ENCODE results near the gene COL5A3.

The COL5A3 gene

GRCh38 chr19:10000171-10000826, 10.0 kb downstream of the COL5A3 start:
- Histone ChIP-seq H3K9ac (ENCODE audit: low read length) (no peak overlapping the region), H3K27ac (ENCODE audit: low read length, poor library complexity, severe bottlenecking) (no peak overlapping the region), H3K9me3 (ENCODE audit: control insufficient read depth, low read length) (no peaks in the 10 kb centered on the region), H3K27me3 (ENCODE audit: control insufficient read depth in 1 of 2, insufficient read depth in 1 of 2, low read length in 2 of 2) (peaks cover 0 to 12% of the 10 kb centered on the region in 2 experiments), H2BK12ac (ENCODE audit: low read length in 2 of 2) (no peak overlapping the region), H3K4me2 (ENCODE audit: low read length, poor library complexity, severe bottlenecking) (no peak overlapping the region), H4K91ac (ENCODE audit: low read length) (no peak overlapping the region), H3K36me3 (ENCODE audit: control insufficient read depth in 1 of 2, insufficient read depth in 2 of 2, low read depth in 1 of 2, low read length in 2 of 2) (peaks cover 0 to 54% of the 10 kb centered on the region in 2 experiments), H4K8ac (ENCODE audit: low read length) (no peak overlapping the region), H3K4me1 (ENCODE audit: control insufficient read depth, insufficient read depth, low read depth, low read length) (no peaks in the 10 kb centered on the region), H2AK5ac (ENCODE audit: low read length, severe bottlenecking) (no peak overlapping the region), H3K4me3 (ENCODE audit: insufficient read depth in 1 of 2, low read depth in 1 of 2, low read length in 2 of 2) (no peak overlapping the region), H2BK5ac (ENCODE audit: low read depth, low read length, poor library complexity, severe bottlenecking) (no peak overlapping the region), H3K4ac (ENCODE audit: low read depth in 1 of 2, low read length in 2 of 2) (no peak overlapping the region), H2AFZ (ENCODE audit: low read depth, low read length) (no peak overlapping the region), H3K14ac (ENCODE audit: low read length in 2 of 2) (no peak overlapping the region), H2BK120ac (ENCODE audit: low read depth, low read length) (no peak overlapping the region), H3K18ac (ENCODE audit: low read depth in 1 of 2, low read length in 2 of 2) (no peak overlapping the region), H3K23ac (ENCODE audit: low read length in 2 of 2) (no peak overlapping the region), H3K79me1 (replicated peaks; ENCODE audit: low read length, poor library complexity, severe bottlenecking) (no peaks in the 10 kb centered on the region), H2BK15ac (ENCODE audit: low read depth, poor library complexity, severe bottlenecking) (no peak overlapping the region)
- DNase-seq = peak; percentile 66
- WGBS = 22% methylated on average over 15 of the region's 16 CpGs

- Histone ChIP-seq H3K9ac (ENCODE audit: low read length) (peak overlapping the region; percentile 5), H3K4ac (ENCODE audit: low read depth in 1 of 2, low read length in 2 of 2) (no peak overlapping the region)
- 81% methylated on average over 5 of the region's 5 CpGs for WGBS
Measured at GRCh38 chr19:9996541-9996940, 13.8 kb downstream of the COL5A3 start.

GRCh38 chr19:9995999-9996398, 14.3 kb downstream of the COL5A3 start:
- H3K9ac ChIP-seq (ENCODE audit: low read length) = no peak overlapping the region
- H2AK5ac ChIP-seq (ENCODE audit: low read length, severe bottlenecking) = no peak overlapping the region
- H3K27me3 ChIP-seq (ENCODE audit: control insufficient read depth in 1 of 2, insufficient read depth in 1 of 2, low read length in 2 of 2) = peaks cover 0 to 20% of the 10 kb centered on the region in 2 experiments
- H4K8ac ChIP-seq (ENCODE audit: low read length) = no peak overlapping the region
- no peak for DNase-seq
- WGBS = 90% methylated on average over 6 of the region's 7 CpGs
- no peaks in the 10 kb centered on the region for H3K4me1 ChIP-seq (ENCODE audit: control insufficient read depth, insufficient read depth, low read depth, low read length)
- H3K36me3 ChIP-seq (ENCODE audit: control insufficient read depth in 1 of 2, insufficient read depth in 2 of 2, low read depth in 1 of 2, low read length in 2 of 2) = peaks cover 0 to 64% of the 10 kb centered on the region in 2 experiments
- H3K4me3 ChIP-seq (ENCODE audit: insufficient read depth in 1 of 2, low read depth in 1 of 2, low read length in 2 of 2) = no peak overlapping the region
- no peak overlapping the region for H3K4me2 ChIP-seq (ENCODE audit: low read length, poor library complexity, severe bottlenecking)
- H2AFZ ChIP-seq (ENCODE audit: low read depth, low read length) = no peak overlapping the region
- H3K18ac ChIP-seq (ENCODE audit: low read depth in 1 of 2, low read length in 2 of 2) = no peak overlapping the region
- no peak overlapping the region for H3K4ac ChIP-seq (ENCODE audit: low read depth in 1 of 2, low read length in 2 of 2)
- no peaks in the 10 kb centered on the region for H3K9me3 ChIP-seq (ENCODE audit: control insufficient read depth, low read length)
- H2BK120ac ChIP-seq (ENCODE audit: low read depth, low read length) = no peak overlapping the region
- no peak overlapping the region for H3K27ac ChIP-seq (ENCODE audit: low read length, poor library complexity, severe bottlenecking)
- no peak overlapping the region for H3K14ac ChIP-seq (ENCODE audit: low read length in 2 of 2)
- H2BK5ac ChIP-seq (ENCODE audit: low read depth, low read length, poor library complexity, severe bottlenecking) = no peak overlapping the region
- no peak overlapping the region for H2BK15ac ChIP-seq (ENCODE audit: low read depth, poor library complexity, severe bottlenecking)
- H2BK12ac ChIP-seq (ENCODE audit: low read length in 2 of 2) = no peak overlapping the region
- no peak overlapping the region for H3K23ac ChIP-seq (ENCODE audit: low read length in 2 of 2)
- no peak overlapping the region for H4K91ac ChIP-seq (ENCODE audit: low read length)
- H3K79me1 ChIP-seq (replicated peaks; ENCODE audit: low read length, poor library complexity, severe bottlenecking) = no peaks in the 10 kb centered on the region

More at GRCh38 chr19:9996541-9996940, 13.8 kb downstream of the COL5A3 start:
- Histone ChIP-seq H2AK5ac (ENCODE audit: low read length, severe bottlenecking) (no peak overlapping the region), H2BK12ac (ENCODE audit: low read length in 2 of 2) (no peak overlapping the region), H3K79me1 (replicated peaks; ENCODE audit: low read length, poor library complexity, severe bottlenecking) (no peaks in the 10 kb centered on the region), H2BK5ac (ENCODE audit: low read depth, low read length, poor library complexity, severe bottlenecking) (no peak overlapping the region), H4K8ac (ENCODE audit: low read length) (no peak overlapping the region), H3K9me3 (ENCODE audit: control insufficient read depth, low read length) (no peaks in the 10 kb centered on the region), H3K18ac (ENCODE audit: low read depth in 1 of 2, low read length in 2 of 2) (no peak overlapping the region), H3K27me3 (ENCODE audit: control insufficient read depth in 1 of 2, insufficient read depth in 1 of 2, low read length in 2 of 2) (peaks cover 0 to 14% of the 10 kb centered on the region in 2 experiments), H3K27ac (ENCODE audit: low read length, poor library complexity, severe bottlenecking) (no peak overlapping the region), H2AFZ (ENCODE audit: low read depth, low read length) (no peak overlapping the region), H3K23ac (ENCODE audit: low read length in 2 of 2) (no peak overlapping the region), H3K4me2 (ENCODE audit: low read length, poor library complexity, severe bottlenecking) (no peak overlapping the region), H3K14ac (ENCODE audit: low read length in 2 of 2) (no peak overlapping the region), H2BK120ac (ENCODE audit: low read depth, low read length) (no peak overlapping the region), H3K36me3 (ENCODE audit: control insufficient read depth in 1 of 2, insufficient read depth in 2 of 2, low read depth in 1 of 2, low read length in 2 of 2) (peaks cover 0 to 59% of the 10 kb centered on the region in 2 experiments), H3K4me3 (ENCODE audit: insufficient read depth in 1 of 2, low read depth in 1 of 2, low read length in 2 of 2) (no peak overlapping the region), H3K4me1 (ENCODE audit: control insufficient read depth, insufficient read depth, low read depth, low read length) (no peaks in the 10 kb centered on the region), H2BK15ac (ENCODE audit: low read depth, poor library complexity, severe bottlenecking) (no peak overlapping the region), H4K91ac (ENCODE audit: low read length) (no peak overlapping the region)
- no peak for DNase-seq

GRCh38 chr19:9995084-9995483, 15.2 kb downstream of the COL5A3 start:
- Histone ChIP-seq H2BK5ac (ENCODE audit: low read depth, low read length, poor library complexity, severe bottlenecking) (no peak overlapping the region), H3K27me3 (ENCODE audit: control insufficient read depth in 1 of 2, insufficient read depth in 1 of 2, low read length in 2 of 2) (peaks cover 0 to 20% of the 10 kb centered on the region in 2 experiments), H3K36me3 (ENCODE audit: control insufficient read depth in 1 of 2, insufficient read depth in 2 of 2, low read depth in 1 of 2, low read length in 2 of 2) (peaks cover 0 to 67% of the 10 kb centered on the region in 2 experiments), H2BK12ac (ENCODE audit: low read length in 2 of 2) (no peak overlapping the region), H3K4me1 (ENCODE audit: control insufficient read depth, insufficient read depth, low read depth, low read length) (no peaks in the 10 kb centered on the region), H2AFZ (ENCODE audit: low read depth, low read length) (no peak overlapping the region), H3K27ac (ENCODE audit: low read length, poor library complexity, severe bottlenecking) (no peak overlapping the region), H4K91ac (ENCODE audit: low read length) (no peak overlapping the region), H3K4me3 (ENCODE audit: insufficient read depth in 1 of 2, low read depth in 1 of 2, low read length in 2 of 2) (no peak overlapping the region), H3K14ac (ENCODE audit: low read length in 2 of 2) (no peak overlapping the region), H2BK120ac (ENCODE audit: low read depth, low read length) (no peak overlapping the region), H3K79me1 (replicated peaks; ENCODE audit: low read length, poor library complexity, severe bottlenecking) (no peaks in the 10 kb centered on the region), H3K4me2 (ENCODE audit: low read length, poor library complexity, severe bottlenecking) (no peak overlapping the region), H3K23ac (ENCODE audit: low read length in 2 of 2) (no peak overlapping the region), H2BK15ac (ENCODE audit: low read depth, poor library complexity, severe bottlenecking) (no peak overlapping the region), H3K9me3 (ENCODE audit: control insufficient read depth, low read length) (no peaks in the 10 kb centered on the region), H2AK5ac (ENCODE audit: low read length, severe bottlenecking) (no peak overlapping the region), H4K8ac (ENCODE audit: low read length) (no peak overlapping the region), H3K9ac (ENCODE audit: low read length) (no peak overlapping the region), H3K4ac (ENCODE audit: low read depth in 1 of 2, low read length in 2 of 2) (no peak overlapping the region), H3K18ac (ENCODE audit: low read depth in 1 of 2, low read length in 2 of 2) (no peak overlapping the region)
- DNase-seq = no peak
- WGBS = 89% methylated on average over 7 of the region's 8 CpGs
